SJSA1 (cell line): ENCODE measurements around the gene OR2W3. TPM values are rescaled to one million over a fixed set of nuclear protein-coding genes. Genes with fewer than 3 reads are reported as not detected.
"Not testable (repeated sequence)": the region's sequence is repeated elsewhere in the genome, so short reads cannot be mapped to it uniquely, and the experiment has no call there.

ENCODE experiments used
- DNase-seq, 2 experiments: peaks; one replicate each; pipeline ENCODE4 v3.0.0-alpha.2; 2015 to 2020; ENCODE audit warnings: low spot score in 2 of 2, low read depth in 1 of 2
- H3K27ac ChIP-seq: fragments of 250-450 bp; sonication (Bioruptor Pico); 2 replicates; pipeline ENCODE4 v1.5.1; 2020; ENCODE audit warnings: mild to moderate bottlenecking, moderate library complexity
- H3K27me3 ChIP-seq: fragments of 250-450 bp; sonication (Bioruptor Pico); replicated peaks from 2 replicates; pipeline ENCODE4 v1.5.1; 2020; ENCODE audit warnings: mild to moderate bottlenecking, moderate library complexity
- H3K36me3 ChIP-seq: fragments of 250-450 bp; sonication (Bioruptor Pico); 2 replicates; pipeline ENCODE4 v1.5.1; 2020; ENCODE audit warnings: mild to moderate bottlenecking
- H3K4me1 ChIP-seq: fragments of 250-450 bp; sonication (Bioruptor Pico); replicated peaks from 2 replicates; pipeline ENCODE4 v1.6.1; 2021; ENCODE audit warnings: mild to moderate bottlenecking
- H3K4me3 ChIP-seq: fragments of 250-450 bp; sonication (Bioruptor Pico); 2 replicates; pipeline ENCODE4 v1.5.1; 2020; ENCODE audit warnings: mild to moderate bottlenecking
- H3K9me3 ChIP-seq: fragments of 250-450 bp; sonication (Bioruptor Pico); replicated peaks from 2 replicates; pipeline ENCODE4 v1.5.1; 2020; ENCODE audit warnings: mild to moderate bottlenecking
- total RNA-seq: library from RNA; depleted of rRNA; stranded (reverse); fragments of >200 nt; shearing (Covaris generic); gene quantifications from 2 replicates; pipeline ENCODE4 v1.2.3, GENCODE V29; 2014; rRNA removed

Gene OR2W3
- total RNA-seq, 1 experiment from 2014 or later, result not detected

DNA sequence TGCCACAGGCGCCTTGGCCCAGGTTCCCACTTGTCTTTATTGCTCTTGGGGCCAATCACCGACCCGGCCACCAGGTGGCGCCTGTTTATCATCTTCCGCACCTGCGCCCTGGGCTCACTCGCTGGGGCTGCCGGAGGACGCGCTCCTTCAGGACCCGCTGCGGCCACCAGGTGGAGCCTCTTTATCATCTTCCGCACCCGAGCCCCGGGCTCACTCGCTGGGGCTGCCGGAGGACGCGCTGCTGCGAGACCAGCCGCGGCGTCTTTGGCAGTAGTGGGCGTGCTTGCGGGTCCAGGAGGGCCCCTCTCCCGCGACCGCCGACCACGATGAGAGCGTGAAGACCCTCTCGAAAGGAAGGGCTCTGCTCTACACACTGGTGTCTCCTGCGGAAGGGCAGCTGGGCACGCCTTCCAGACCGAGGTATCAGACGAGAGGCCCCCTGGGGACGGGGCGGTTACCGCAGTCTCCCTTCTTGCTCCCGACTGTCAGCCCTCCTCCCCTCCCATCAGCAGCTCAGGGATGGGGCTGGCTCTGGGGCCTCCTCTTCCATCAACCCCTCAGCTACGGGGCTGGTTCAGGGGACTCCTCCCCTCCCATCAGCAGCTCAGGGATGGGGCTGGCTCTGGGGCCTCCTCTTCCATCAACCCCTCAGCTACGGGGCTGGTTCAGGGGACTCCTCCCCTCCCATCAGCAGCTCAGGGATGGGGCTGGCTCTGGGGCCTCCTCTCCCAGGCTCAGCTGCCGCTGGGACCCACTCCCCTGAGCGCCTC, 41.8 kb downstream of the OR2W3 start:
- not testable (repeated sequence) for H3K27me3 ChIP-seq, H3K4me1 ChIP-seq, DNase-seq, H3K36me3 ChIP-seq, H3K4me3 ChIP-seq, H3K27ac ChIP-seq
- H3K9me3 ChIP-seq, result peaks cover 13% of the 10 kb centered on the region

DNA sequence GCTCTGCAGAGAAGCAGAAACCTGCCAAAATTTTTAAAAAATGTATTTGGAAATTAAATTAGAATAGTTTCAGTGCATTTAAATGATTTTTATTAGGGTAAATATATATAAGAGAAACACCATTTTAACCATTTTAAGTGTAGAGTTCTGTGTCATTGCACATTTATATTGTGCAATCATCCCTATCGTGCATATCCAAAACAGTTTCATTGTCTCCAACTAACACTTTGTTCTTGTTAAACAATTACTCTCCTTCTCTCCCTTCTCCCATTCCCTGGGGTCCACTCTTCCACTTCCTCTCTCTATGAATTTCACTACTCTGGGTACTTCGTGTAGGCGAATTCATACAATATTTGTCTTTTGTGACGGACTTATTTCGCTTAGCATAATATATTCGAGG, 47.2 kb downstream of the OR2W3 start:
- no peak for DNase-seq
- H3K27me3 ChIP-seq, result no peaks in the 10 kb centered on the region
- H3K27ac ChIP-seq, result no peak overlapping the region
- H3K4me1 ChIP-seq, result no peaks in the 10 kb centered on the region
- peaks cover 3% of the 10 kb centered on the region for H3K9me3 ChIP-seq
- H3K36me3 ChIP-seq, result no peaks in the 10 kb centered on the region
- no peak overlapping the region for H3K4me3 ChIP-seq

Other genes starting within 250 kb of the OR2W3 start
- gene OR13G1, start 215.8 kb upstream of the OR2W3 start, total RNA-seq, result not detected in 2 replicates
- not detected in 2 replicates for gene OR6F1, start 178.9 kb upstream of the OR2W3 start, total RNA-seq
- gene OR14K1, start 157.0 kb upstream of the OR2W3 start, total RNA-seq, result not detected in 2 replicates
- gene OR14A2, start 147.4 kb upstream of the OR2W3 start, total RNA-seq, result not detected in 2 replicates
- gene OR1C1, start 135.0 kb upstream of the OR2W3 start, total RNA-seq, result not detected in 2 replicates
- gene OR14A16, start 71.5 kb upstream of the OR2W3 start, total RNA-seq, result not detected in 2 replicates
- gene OR11L1, start 53.7 kb upstream of the OR2W3 start, total RNA-seq, result not detected in 2 replicates
- gene TRIM58, start 38.4 kb upstream of the OR2W3 start, total RNA-seq, result not detected in 2 replicates
- not detected in 2 replicates for gene OR2T8, start 24.7 kb downstream of the OR2W3 start, total RNA-seq
- not detected in 2 replicates for gene OR2AJ1, start 29.3 kb downstream of the OR2W3 start, total RNA-seq
- not detected in 2 replicates for gene OR2L8, start 53.3 kb downstream of the OR2W3 start, total RNA-seq
- not detected in 2 replicates for gene OR2AK2, start 69.6 kb downstream of the OR2W3 start, total RNA-seq
- gene OR2L5, start 118.1 kb downstream of the OR2W3 start, total RNA-seq, result not detected in 2 replicates
- not detected in 2 replicates for gene OR2L2, start 134.5 kb downstream of the OR2W3 start, total RNA-seq
- not detected in 2 replicates for gene OR2L3, start 151.2 kb downstream of the OR2W3 start, total RNA-seq
- not detected in 2 replicates for gene OR2L13, start 199.6 kb downstream of the OR2W3 start, total RNA-seq
- gene OR2M5, start 249.6 kb downstream of the OR2W3 start, total RNA-seq, result not detected in 2 replicates